NB4 (cell line): ENCODE data around the gene ACP7.

Source experiments
- MAX ChIP-seq: IDR thresholded peaks from 2 replicates; pipeline ENCODE4 v1.6.1; 2011; ENCODE audit warnings: low read depth, low read length
- POLR2A ChIP-seq: IDR thresholded peaks from 2 replicates; pipeline ENCODE4 v1.6.1; 2011; ENCODE audit warnings: mild to moderate bottlenecking; ENCODE audit not compliant: insufficient read length; ENCODE audit errors: extremely low read depth
- TF ChIP-seq, protein P1 (sequence below): IDR thresholded peaks from one replicate; pipeline ENCODE4 v1.5.1; 2012; ENCODE audit warnings: low read depth, low read length

GRCh38 chr19:39154629-39155100, 70.5 kb downstream of the ACP7 start:
- TF ChIP-seq, protein P1, sequence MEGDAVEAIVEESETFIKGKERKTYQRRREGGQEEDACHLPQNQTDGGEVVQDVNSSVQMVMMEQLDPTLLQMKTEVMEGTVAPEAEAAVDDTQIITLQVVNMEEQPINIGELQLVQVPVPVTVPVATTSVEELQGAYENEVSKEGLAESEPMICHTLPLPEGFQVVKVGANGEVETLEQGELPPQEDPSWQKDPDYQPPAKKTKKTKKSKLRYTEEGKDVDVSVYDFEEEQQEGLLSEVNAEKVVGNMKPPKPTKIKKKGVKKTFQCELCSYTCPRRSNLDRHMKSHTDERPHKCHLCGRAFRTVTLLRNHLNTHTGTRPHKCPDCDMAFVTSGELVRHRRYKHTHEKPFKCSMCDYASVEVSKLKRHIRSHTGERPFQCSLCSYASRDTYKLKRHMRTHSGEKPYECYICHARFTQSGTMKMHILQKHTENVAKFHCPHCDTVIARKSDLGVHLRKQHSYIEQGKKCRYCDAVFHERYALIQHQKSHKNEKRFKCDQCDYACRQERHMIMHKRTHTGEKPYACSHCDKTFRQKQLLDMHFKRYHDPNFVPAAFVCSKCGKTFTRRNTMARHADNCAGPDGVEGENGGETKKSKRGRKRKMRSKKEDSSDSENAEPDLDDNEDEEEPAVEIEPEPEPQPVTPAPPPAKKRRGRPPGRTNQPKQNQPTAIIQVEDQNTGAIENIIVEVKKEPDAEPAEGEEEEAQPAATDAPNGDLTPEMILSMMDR: no peak
- no peak for TF ChIP-seq MAX
- no peak for TF ChIP-seq POLR2A
